ENCODE results near the gene AMIGO3.

Gene AMIGO3

DNA sequence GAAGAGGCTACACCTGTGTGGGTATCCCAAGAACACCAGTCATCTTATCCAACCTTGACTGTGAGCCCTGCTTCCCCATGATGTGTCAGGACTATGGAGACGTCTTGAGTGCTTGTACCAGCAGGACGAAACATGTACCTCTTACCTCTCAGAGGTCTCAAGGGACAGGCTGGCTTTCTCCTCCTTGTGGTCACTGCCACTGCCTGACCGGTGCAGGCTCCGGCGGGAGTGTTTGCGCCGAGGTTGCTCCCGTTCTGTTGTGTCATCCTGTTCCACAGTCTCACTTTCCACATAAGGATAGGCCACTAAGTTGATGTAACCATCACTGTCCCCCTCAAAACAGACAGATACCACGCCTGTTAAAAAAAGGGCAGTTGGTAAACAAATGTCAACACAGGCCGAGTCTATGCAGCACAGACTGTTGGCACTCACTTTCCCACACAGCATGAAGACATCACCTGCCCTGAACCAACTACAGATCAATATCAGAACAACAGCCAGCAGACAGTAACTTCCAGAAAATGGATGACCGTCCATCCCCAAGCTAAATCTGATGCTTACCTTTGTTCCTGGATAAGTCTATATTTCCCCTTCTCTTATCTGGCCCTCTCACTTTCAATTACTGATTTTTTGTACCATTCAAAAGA, 18.7 kb upstream of the AMIGO3 start:
- no peak overlapping the region for H3K4me3 ChIP-seq (ENCODE audit: low read depth, low read length)
- TF ChIP-seq, protein P1, sequence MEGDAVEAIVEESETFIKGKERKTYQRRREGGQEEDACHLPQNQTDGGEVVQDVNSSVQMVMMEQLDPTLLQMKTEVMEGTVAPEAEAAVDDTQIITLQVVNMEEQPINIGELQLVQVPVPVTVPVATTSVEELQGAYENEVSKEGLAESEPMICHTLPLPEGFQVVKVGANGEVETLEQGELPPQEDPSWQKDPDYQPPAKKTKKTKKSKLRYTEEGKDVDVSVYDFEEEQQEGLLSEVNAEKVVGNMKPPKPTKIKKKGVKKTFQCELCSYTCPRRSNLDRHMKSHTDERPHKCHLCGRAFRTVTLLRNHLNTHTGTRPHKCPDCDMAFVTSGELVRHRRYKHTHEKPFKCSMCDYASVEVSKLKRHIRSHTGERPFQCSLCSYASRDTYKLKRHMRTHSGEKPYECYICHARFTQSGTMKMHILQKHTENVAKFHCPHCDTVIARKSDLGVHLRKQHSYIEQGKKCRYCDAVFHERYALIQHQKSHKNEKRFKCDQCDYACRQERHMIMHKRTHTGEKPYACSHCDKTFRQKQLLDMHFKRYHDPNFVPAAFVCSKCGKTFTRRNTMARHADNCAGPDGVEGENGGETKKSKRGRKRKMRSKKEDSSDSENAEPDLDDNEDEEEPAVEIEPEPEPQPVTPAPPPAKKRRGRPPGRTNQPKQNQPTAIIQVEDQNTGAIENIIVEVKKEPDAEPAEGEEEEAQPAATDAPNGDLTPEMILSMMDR (IDR thresholded peaks at IDR 0.05; ENCODE audit: borderline replicate concordance, insufficient read depth, low read depth, low read length), result no peak

DNA sequence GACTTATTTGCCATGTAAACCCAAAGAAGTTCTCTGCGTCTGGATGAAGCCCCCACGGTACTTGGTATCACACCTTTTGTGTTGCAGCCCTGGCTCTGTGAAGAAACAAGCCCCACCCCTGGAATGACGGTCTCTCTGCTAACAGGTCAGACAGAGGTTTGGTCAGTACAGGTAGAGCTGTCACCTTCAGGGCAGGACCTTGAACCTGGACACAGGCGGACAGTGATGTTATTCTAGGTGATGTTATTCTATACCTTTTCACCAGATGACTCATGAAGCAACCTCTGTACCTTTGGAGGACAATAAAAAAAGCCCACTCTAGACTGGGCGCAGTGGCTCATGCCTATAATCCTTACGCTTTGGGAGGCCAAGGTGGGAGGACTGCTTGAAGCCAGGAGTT, 15.3 kb upstream of the AMIGO3 start:
- TF ChIP-seq, protein P1 (IDR thresholded peaks at IDR 0.05; ENCODE audit: borderline replicate concordance, insufficient read depth, low read depth, low read length), result no peak
- H3K4me3 ChIP-seq (ENCODE audit: low read depth, low read length), result no peak overlapping the region

DNA sequence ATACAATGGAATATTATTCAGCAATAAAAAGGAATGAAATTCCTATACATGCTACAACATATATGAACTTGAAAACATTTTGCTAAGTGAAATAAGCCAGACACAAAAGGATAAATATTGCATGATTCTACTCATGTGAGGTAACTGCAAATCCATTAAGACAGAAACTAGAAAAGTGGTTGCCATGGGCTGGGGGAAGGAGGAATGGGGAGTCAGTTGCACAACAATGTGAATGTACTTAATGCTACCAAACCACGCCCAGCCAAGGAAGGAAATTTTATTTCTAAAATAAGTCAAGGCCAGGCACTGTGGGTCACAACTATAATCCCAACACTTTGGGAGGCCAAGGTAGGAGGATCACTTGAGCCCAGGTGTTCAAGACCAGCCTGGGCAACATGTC, 14.1 kb upstream of the AMIGO3 start:
- TF ChIP-seq, protein P1 (IDR thresholded peaks at IDR 0.05; ENCODE audit: borderline replicate concordance, insufficient read depth, low read depth, low read length), result no peak
- H3K4me3 ChIP-seq (ENCODE audit: low read depth, low read length), result no peak overlapping the region

DNA sequence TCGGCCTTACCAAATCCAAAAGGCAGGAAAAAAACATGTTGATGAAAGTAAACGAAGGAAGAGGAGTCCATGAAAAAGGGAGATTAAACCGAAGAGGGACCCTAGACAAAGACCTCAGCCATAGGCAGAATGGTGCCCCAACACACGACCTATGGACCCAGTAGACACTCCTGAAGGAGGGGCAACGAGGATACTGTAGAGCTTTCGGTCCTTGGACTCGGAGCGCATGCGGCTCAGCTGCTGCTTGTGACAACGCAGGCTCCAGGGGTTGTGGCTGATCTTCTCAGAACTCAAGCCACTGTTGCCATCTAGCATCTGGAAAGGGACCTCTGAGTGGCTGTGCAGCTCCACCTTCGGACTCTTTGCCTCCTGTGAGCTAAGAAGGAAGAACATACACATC, 13.1 kb upstream of the AMIGO3 start:
- TF ChIP-seq, protein P1 (IDR thresholded peaks at IDR 0.05; ENCODE audit: borderline replicate concordance, insufficient read depth, low read depth, low read length), result no peak
- no peak overlapping the region for H3K4me3 ChIP-seq (ENCODE audit: low read depth, low read length)

DNA sequence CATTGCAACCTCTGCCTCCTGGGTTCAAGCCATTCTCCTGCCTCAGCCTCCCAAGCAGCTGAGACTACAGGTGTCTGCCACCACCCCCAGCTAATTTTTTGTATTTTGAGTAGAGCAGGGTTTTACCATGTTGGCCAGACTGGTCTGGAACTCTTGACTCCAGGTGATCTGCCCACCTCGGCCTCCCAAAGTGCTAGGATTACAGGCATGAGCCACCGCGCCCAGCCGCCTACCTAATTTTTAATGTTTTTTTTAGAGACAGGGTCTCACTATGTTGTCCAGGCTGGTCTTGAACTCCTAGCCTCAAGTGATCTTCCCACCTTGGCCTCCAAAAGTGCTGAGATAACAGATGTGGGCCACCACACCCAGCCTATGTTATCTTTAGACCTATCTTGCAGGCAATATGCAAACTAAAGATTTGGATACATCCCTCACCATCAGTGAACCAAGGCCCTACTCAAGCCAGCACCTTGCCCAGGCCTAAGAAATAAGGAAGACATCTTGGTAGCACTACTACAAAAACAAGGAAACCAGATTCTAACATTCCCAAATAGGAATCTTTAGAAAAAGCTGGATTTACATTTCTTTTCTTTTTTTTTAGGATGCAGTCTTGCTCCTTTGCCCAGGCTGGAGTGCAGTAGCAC, 10.6 kb upstream of the AMIGO3 start:
- no peak overlapping the region for H3K4me3 ChIP-seq (ENCODE audit: low read depth, low read length)
- TF ChIP-seq, protein P1 (IDR thresholded peaks at IDR 0.05; ENCODE audit: borderline replicate concordance, insufficient read depth, low read depth, low read length), result no peak

DNA sequence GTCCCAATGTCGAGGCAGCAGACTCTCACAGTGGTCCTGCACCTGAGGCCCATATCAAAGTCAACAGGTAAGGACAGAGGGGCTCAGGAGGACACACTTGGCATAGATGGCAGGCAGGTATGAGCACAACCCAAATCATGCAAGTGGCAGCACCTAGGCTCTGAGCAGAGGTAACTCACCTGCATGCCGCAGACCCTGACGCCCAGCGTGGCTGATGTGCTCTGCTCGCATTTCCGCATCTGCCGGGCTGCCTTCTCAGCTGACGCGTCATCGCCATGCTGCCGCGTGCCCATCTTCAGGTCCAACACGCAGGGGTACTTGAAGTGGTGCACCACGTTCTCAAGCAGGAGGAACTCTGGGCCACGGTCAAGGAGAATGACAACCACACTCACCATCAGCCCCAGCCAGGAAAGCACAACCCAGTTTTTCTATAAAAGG, 8.5 kb upstream of the AMIGO3 start:
- H3K4me3 ChIP-seq (ENCODE audit: low read depth, low read length), result no peak overlapping the region
- TF ChIP-seq, protein P1 (IDR thresholded peaks at IDR 0.05; ENCODE audit: borderline replicate concordance, insufficient read depth, low read depth, low read length), result no peak

All from GM12875 (cell line).